NB4 (cell line): Measurements from ENCODE around the gene CUZD1.

Experiments
- CTCF ChIP-seq: IDR thresholded peaks from one replicate; pipeline ENCODE4 v1.5.1; 2012; ENCODE audit warnings: low read depth, low read length
- POLR2A ChIP-seq: IDR thresholded peaks from 2 replicates; pipeline ENCODE4 v1.6.1; 2011; ENCODE audit warnings: mild to moderate bottlenecking; ENCODE audit not compliant: insufficient read length; ENCODE audit errors: extremely low read depth

- TF ChIP-seq POLR2A (no peak), CTCF (no peak)
Measured at GRCh38 chr10:122786269-122786668, 59.4 kb downstream of the CUZD1 start.
